Cardiac fibroblast (primary cell): ENCODE data around the gene PYGO1.

Experiments used
- DNase-seq, 2 donors: peaks; one replicate each; pipeline versions ENCODE4 v3.0.0 to v3.0.0-alpha.2; 2010; ENCODE audit warnings: low read depth in 2 of 2
- H3K4me3 ChIP-seq, 2 donors: replicated peaks in 1 of 2; 1 replicate in 1 of 2; 2 replicates in 1 of 2; pipeline ENCODE4 v1.5.1; 2011; ENCODE audit warnings: low read depth in 2 of 2, low read length in 2 of 2, mild to moderate bottlenecking in 2 of 2, moderate library complexity in 1 of 2
- TF ChIP-seq, protein P1 (sequence below): IDR thresholded peaks from one replicate; pipeline ENCODE4 v1.5.1; 2011; ENCODE audit warnings: low read depth, mild to moderate bottlenecking, low read length, inconsistent platforms

The PYGO1 gene, protein sequence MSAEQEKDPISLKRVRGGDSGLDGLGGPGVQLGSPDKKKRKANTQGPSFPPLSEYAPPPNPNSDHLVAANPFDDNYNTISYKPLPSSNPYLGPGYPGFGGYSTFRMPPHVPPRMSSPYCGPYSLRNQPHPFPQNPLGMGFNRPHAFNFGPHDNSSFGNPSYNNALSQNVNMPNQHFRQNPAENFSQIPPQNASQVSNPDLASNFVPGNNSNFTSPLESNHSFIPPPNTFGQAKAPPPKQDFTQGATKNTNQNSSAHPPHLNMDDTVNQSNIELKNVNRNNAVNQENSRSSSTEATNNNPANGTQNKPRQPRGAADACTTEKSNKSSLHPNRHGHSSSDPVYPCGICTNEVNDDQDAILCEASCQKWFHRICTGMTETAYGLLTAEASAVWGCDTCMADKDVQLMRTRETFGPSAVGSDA

DNA sequence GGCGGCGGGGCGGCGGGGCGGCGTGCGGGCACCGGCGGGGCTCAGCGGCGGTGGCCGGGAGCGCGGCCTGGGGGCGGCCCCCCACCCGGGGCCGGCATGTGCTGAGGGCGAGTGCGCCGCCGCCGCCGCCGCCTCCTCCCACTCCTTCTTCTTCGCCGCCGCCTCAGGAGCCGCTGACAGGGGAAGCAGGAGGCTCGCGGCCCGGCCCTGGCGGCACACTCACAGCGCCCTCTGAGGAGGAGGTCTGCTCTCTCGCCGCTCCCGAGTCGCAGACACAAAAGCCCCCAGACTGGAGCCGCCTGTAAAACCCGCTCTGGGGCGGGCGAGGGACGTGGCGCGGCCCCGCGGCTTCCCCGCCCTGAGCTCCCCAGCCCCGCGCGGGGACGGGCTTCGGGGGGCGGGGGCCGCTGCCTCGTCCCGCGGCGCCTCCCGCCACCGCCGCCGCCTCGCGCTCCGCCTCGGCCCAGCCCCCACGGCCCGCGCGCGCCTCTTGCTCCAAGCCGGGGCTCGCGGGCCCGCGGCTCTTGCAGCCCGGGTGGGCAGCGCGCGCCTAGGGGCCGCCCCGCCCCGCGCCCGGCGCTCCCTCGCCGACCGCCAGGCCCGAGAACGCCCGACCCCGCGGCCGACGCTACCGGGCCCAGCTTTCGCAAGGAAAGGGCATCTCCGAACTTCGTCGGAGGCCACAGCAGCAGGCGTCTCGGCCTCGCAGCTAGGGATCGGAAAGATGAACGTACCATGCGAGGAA, at the start of gene PYGO1:
Gene PYGO1 (minus strand): TSS at position 276 of the 745 bp plus-strand sequence. CDS start 462 bp downstream, outside the sequence.
- peak; percentile 58 to 78 for DNase-seq
- peak within 1 kb of the TSS; percentile 69 for H3K4me3 ChIP-seq
- TF ChIP-seq, protein P1, sequence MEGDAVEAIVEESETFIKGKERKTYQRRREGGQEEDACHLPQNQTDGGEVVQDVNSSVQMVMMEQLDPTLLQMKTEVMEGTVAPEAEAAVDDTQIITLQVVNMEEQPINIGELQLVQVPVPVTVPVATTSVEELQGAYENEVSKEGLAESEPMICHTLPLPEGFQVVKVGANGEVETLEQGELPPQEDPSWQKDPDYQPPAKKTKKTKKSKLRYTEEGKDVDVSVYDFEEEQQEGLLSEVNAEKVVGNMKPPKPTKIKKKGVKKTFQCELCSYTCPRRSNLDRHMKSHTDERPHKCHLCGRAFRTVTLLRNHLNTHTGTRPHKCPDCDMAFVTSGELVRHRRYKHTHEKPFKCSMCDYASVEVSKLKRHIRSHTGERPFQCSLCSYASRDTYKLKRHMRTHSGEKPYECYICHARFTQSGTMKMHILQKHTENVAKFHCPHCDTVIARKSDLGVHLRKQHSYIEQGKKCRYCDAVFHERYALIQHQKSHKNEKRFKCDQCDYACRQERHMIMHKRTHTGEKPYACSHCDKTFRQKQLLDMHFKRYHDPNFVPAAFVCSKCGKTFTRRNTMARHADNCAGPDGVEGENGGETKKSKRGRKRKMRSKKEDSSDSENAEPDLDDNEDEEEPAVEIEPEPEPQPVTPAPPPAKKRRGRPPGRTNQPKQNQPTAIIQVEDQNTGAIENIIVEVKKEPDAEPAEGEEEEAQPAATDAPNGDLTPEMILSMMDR: no peak

DNA sequence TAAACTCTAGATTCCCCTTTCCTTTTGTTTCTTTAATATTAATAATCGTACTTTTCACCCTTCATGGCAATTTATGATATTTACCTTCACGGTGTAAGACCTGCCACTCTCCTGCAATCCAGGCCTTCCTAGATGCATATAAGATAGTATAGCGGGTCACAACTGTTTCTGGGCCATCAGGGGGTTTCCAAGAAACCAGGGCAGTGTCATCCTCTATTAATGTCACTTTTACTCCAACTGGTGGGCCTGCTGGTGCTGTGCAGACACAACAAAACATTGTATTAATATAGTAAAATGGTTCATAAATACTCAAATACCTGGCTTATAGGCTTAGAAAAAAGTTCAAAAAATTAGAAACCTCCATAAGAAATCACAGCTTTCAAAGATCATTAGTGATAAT, 48.9 kb upstream of the PYGO1 start:
- no peak overlapping the region for H3K4me3 ChIP-seq
- TF ChIP-seq, protein P1: no peak
- DNase-seq: no peak

DNA sequence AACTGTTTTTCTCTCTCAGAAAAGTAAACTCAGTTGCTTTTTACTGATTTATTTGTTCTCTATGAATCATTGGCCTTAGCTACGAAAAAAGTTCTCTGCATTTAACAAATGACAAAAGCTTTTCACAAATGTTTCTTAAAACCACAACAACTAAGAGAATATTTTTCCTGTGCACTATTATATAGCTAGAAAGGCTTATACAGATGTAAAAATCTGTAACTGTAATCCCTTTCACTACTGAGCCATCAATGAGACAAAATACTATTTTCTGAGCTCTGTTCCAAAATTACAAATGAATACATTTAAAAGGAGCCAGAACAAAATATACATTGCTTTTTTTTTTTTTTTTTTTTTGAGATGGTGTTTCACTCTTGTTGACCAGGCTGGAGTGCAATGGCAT, 45.6 kb upstream of the PYGO1 start:
- DNase-seq: no peak
- H3K4me3 ChIP-seq: no peak overlapping the region
- TF ChIP-seq, protein P1: no peak

DNA sequence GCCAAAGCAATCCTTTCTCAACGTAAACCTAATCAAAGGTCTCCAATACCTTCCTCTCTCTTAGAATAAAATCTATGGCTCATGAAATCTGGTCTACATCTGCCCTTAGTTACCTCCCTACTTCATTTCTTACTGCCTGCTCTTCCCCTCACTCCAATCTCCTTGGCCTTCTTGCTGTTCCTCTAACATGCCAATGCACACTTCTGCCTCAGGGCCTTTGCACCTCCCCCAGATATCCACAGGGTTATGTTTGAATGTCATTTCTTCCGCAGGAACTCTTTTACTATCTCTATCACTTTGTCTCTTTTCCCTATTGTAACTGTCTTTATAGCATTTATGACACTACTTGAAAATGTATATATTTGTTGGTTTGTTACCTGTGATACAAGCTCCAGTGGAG, 44.3 kb upstream of the PYGO1 start:
- TF ChIP-seq, protein P1: no peak
- no peak for DNase-seq

DNA sequence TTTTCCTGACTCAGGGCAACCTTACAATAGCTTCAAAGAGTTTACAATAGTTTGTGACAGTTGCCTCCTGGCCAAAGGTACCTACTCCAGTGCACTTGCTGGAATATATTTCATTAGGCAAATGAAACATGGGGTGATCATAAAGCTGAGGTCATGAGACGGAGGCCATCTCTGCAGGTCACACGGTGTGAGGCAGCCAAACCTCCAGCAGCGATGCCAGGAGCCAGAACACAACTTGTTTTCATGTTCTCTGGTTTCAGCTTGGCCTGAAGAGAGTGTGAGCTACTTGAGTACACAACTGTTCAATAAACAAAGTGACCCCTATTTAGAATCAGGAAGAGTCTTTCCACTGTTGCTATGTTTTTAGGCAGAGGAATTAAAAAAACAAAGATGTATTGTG, 42.7 kb upstream of the PYGO1 start:
- no peak for DNase-seq
- TF ChIP-seq, protein P1: no peak
- no peak overlapping the region for H3K4me3 ChIP-seq

More for the DNA sequence above, 44.3 kb upstream of the PYGO1 start:
- no peak overlapping the region for H3K4me3 ChIP-seq

DNA sequence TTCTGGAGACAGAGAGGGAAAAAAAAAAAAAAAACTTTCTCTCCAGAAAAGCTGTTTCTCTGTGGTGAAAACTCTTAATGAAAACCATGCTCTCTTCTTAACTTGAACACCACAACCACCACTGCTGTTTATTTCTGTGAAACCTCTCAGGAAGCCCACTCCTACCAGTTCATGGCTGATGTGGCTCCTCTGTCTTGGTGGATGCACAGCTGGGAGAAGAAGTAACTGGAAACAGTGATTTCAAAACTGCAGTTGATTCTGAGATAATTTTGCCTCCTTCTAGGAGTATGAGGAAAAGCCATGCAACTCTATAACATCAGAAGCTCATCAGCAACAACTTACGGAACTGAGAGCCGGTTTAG, 40.2 kb upstream of the PYGO1 start:
- DNase-seq: no peak
- TF ChIP-seq, protein P1: no peak
- H3K4me3 ChIP-seq: no peak overlapping the region
